Activated CD4-positive, alpha-beta T cell treated with anti-CD3 and anti-CD28 coated beads for 4 hours (primary cell): ENCODE data around the gene CCDC120.

Experiments used
- DNase-seq, 2 donors: peaks; one replicate each; pipeline ENCODE4 v3.0.0-alpha.2; 2020

The CCDC120 gene

GRCh38 chrX:49102190-49102589 is 43.4 kb downstream of the CCDC120 start:
- DNase-seq = no peak

GRCh38 chrX:49103637-49104036 is 44.8 kb downstream of the CCDC120 start:
- DNase-seq = no peak

- DNase-seq = no peak
Observed at GRCh38 chrX:49106296-49106695, 47.5 kb downstream of the CCDC120 start.

- no peak for DNase-seq
Observed at GRCh38 chrX:49106930-49107329, 48.1 kb downstream of the CCDC120 start.

- no peak for DNase-seq
Observed at GRCh38 chrX:49108641-49109040, 49.8 kb downstream of the CCDC120 start.

GRCh38 chrX:49110417-49110816 is 51.6 kb downstream of the CCDC120 start:
- DNase-seq = no peak

- DNase-seq = no peak
Observed at GRCh38 chrX:49111791-49112190, 53.0 kb downstream of the CCDC120 start.

GRCh38 chrX:49116076-49116475 is 57.3 kb downstream of the CCDC120 start:
- no peak for DNase-seq

GRCh38 chrX:49116716-49117115 is 57.9 kb downstream of the CCDC120 start:
- DNase-seq = no peak

GRCh38 chrX:49117581-49117980 is 58.8 kb downstream of the CCDC120 start:
- no peak for DNase-seq
